ENCODE data around the gene EYS.

Gene EYS

GRCh38 chr6:65707126-65707826 lies at the start of gene EYS:
TSS of gene EYS (minus strand) at chr6:65707226. CDS start at chr6:65495410, 211,816 bp downstream.
- no peak for DNase-seq

- no peak for DNase-seq
Measured at GRCh38 chr6:65746302-65746701, 39.3 kb upstream of the EYS start.

- no peak for DNase-seq
Measured at GRCh38 chr6:65745614-65746013, 38.6 kb upstream of the EYS start.

DNA sequence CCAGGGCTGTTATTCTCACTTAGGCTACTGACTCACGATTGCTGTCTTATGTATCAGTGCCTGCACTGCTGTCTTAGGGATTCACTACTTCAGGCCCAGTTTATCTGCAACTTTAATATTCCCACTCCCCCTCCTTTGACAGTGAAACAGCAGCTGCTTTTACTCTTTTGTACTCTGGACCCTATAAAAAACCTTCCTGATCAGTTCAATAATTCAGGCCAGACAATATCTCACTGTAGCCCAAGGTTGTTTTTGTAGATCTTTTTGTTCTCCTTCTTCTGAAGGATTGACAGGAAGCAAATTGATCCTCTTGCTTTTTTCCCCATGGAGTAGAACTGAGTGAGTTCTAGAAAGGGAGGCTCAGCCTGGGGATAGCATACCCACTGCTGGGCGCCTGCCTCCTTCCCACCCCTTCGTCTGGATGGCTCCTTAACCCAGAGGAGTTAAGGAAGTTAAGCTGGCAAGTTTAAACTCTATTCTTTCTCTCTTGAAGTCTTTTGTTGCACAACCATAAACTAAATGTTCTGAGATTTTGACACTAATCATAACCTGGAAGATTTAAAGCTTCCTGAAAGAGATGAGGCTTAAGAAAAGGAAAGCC lies 22.0 kb upstream of the EYS start:
- DNase-seq = no peak

DNA sequence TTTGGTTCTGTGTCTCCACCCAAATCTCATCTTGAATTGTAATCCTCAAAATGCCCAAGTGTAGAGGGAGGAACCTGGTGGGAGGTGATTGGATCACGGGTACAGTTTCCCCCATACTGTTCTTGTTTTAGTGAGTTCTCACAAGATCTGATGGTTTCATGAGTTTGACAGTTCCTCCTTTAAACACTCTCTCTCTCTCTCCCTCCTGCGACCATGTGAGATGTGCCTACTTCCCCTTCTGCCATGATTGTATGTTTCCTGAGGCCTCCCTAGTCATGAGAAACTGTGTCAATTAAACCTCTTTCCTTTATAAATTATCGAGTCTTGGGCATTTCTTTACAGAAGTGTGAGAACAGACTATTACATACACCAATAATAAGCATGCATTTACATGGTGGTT lies 12.1 kb upstream of the EYS start:
- DNase-seq = no peak

GRCh38 chr6:65711531-65711930 lies 4.5 kb upstream of the EYS start:
- no peak for DNase-seq

DNA sequence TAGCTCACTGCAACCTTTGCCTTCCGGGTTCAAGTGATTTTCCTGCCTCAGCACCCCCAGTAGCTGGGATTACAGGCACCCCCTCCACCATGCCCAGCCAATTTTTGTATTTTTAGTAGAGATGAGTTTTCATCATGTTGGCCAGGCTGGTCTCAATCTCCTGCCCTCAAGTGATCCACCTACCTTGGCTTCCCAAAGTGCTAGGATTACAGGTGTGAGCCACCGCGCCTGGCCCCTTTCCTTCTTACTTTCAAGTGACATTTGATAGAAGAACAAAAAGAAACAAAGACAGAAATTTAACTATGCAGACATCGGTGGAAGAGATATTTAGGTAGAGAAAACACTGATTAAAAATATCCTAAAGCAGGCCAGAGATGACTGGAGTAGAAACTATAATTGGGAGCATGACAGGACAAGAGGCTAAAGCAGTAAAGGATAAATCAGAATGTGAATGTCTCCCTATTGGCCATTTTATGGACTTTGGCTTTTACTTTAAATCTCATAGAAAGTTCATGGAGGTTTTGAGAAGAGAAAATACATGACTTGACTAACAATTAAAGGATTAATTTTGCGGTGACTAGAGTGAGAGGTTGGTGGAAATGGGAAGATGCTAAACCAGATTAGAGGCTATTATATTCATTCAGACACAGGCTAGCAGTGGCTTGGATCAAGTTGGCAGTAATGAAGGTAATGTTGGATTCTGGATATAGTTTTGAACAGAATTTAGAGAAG lies 2.2 kb upstream of the EYS start:
- DNase-seq = no peak

DNA sequence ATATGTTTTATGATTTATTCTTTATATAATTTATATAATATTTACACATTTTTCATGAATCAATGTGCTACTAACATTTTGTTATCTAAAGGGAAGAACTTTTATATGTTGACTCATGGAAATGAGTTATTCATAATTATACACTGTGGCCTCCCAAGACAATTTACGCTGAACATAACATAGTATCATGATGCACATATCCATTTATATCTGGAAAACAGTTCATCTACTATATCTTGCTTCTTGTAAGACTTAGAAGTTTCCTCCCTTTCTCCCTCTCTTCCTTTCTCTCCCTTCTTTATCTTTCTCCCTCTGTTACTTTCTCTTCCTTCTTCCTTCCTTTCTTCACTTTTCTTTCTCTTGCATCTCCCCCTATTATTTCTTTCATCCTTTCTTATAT lies 1.1 kb upstream of the EYS start:
- DNase-seq = no peak

GRCh38 chr6:65706436-65706835 lies 590 bp downstream of the EYS start:
- DNase-seq = no peak

DNA sequence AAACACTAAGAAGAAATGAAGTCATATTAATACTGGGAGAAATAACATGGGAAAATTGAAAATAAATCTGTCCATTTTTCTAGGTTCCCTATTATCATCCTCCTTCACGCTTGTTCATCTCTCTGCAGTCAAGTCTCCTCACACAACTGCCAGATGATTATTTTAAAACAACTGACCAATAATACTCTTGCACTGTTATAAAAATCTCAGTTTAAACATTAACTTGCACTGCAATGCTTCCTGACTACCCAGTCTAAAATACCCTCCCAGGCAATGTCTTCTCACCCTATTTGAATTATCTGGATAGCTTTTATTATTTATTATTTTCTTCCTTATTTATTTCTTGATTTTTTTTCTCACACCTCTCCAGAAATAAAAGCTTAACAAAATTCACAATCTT lies 5.7 kb downstream of the EYS start:
- DNase-seq = no peak

DNA sequence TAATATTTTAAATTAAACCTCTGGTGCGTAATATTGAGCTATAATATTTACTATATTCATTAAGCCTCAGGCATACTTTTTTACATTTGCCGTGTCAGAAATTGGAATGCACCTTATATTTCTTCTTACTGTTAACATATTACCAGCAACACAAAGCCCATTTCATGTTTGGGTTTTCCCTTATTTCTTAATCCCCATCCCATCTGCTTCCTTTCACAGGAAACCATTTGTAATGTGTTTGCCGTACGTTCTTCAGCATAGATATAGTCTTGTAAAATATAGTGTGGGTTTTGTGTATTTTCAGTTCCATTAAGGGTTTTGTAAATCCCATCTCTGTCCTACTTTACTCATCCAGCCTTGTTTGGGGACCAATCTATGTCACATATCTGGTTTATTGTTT lies 6.5 kb downstream of the EYS start:
- DNase-seq = no peak

DNA sequence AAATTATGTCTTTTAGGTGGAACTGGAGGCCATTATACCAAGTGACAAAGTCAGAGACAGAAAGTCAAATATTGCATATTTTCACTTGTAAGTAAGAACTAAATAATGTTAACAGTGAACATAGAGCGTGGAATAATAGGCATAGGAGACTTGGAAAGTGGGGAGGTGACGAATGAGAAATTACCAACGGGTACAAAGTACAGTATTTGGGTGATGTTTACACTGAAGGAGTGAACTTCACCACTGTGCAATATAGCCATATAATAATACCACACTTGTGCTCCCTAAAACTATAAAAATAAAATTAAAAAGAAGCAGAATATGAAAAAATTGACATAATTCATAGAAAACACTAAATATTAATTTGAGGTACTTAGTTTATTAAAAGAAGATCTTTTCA lies 14.9 kb downstream of the EYS start:
- no peak for DNase-seq

DNA sequence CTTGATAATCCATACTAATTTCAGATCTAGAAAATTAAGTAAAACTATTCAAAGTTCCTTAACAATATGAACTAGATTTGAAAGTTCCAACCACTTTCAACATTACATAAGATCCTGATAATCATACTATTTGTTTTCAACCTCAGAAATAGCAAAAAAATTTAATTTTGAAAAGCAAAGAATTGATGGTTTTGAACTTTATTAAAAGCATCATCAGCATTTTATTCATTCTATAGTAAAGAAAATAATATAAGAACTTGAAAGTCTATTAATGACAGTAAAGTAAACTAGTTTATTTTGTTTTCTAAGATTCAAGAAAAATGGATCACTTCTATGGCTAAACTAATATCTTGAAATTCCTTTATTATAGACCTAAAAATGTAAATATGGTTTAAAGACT lies 26.8 kb downstream of the EYS start:
- DNase-seq = no peak

DNA sequence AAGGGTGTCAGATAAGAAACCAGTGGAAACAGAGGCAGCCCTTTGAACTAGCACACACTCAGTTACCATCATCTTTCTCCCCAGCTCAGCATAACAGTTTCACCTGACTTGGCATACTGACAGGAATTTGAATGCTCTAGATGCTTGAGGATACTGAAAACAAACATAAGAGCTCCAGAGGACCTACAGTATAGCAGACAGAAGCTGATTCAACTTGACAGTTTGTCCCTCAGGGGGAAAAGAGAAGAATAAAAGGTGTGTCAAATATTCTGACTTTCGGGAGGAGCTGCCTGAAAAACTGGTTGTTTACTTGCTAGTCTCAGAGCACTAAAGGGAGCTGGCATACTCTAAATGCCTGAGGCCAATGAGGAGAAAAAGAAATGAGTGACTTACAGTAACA lies 35.1 kb downstream of the EYS start:
- DNase-seq = no peak

GRCh38 chr6:65667916-65668656 lies 38.9 kb downstream of the EYS start:
- no peak for DNase-seq

- DNase-seq = no peak
Measured at GRCh38 chr6:65650086-65650485, 56.9 kb downstream of the EYS start.

GRCh38 chr6:65649392-65649791 lies 57.6 kb downstream of the EYS start:
- no peak for DNase-seq

GRCh38 chr6:65646544-65646943 lies 60.5 kb downstream of the EYS start:
- DNase-seq = no peak

DNA sequence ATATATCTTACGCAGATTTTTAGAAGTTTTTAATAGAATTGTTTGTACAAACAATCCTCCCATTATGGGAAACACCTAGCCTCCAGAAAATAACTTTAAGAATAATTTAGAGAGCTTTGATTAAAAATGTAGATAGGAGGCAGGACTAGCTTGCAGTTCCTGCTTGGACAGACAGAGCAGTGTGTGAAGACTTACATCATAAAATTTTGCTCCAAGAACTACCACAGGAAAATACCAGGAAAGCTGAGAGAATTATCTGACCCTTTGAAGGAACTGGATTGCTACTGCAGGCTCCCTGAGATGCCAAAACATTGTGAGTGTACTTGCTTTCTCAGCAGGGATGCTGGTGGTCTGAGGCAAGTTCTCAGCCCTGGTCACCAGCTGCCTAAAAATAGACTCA lies 64.2 kb downstream of the EYS start:
- DNase-seq = no peak

DNA sequence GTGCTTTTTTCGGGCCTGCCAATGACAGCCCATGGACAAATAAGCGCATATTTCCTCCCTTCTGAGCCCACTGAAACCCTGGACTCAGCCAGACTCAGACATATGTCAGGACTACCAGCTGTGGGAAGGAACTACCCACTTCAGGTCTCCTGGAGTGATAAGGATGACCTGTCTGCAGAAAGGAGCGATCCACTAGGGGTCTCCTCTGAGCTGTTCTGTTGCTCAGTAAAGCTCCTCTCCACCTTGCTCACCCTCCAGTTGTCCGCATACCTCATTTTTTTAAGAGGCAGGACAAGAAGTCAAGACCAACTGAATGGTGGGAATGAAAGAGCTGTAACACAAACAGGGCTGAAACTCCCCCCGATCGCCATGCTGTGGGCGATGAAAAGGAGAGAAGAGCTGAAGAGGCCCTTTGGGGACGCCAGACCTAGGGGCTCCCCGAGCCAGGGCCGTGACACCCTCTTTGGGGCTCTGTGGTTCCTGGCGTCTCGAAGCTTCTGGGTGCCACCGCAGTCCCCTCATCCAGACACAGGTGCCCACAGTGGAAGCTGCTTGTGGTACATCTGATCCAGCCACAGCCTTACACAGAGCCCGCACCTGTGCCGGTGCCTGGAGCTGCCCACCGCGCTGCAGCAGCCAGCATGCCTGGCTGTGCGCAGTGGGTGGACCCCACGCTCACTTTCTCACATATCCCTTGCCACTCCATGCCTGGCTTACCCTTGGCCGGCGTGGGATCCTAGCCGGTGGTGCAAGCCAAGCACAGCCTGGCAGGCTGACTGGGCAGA lies 68.8 kb downstream of the EYS start:
- no peak for DNase-seq

DNA sequence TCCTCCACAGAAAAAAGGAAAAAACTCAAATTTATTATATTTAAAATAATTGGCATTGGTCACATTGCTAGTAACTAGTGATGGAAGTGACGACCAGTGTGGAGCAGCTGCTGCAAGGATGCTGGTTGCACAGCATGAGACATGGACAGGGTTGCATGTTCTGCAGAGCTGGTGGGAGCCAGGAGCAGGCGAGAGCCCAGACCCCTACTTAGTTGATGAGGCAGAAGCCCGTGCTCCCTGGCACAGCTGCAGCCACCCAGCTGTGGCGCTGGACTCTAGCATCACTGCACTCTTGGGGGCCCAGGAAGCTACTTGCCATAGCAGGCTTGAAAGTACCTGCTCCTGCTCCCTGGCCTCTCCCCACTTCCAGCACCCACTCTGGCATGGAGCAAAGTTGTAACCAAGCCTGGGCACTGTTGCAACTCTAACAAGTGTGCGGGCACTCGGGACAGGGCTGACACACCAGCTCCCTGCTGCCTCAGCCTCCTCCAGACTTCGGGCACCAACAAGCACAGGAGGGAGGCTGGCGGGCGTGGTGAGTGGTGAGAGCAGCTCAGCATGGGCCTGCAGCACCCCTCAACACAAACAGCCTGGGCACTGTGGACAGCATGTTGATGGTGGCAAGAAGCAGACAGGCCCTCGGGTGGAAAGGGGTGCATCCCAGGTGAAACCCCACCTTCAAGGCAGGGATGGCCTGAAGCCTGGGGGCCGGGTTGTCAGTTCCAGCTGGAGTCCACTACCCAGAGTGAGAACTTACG lies 69.6 kb downstream of the EYS start:
- DNase-seq = no peak

DNA sequence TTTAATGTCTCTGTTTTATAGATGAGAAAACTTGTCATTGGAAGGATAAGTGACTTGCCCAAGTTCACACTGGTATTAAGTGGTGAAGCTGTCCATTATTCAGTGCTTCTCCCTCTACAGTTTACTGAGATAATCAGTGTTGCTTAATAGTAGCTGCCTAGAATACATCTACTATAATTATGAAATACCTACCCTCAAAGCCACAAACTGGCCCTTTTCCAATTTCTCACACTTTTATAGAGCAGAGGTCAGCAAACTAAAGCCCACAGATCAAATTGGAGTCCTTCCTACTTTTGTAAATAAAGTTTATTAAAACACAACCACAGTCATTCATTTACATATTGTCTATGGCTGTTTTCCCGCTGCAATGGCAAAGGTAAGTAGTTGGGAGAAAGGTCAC lies 73.5 kb downstream of the EYS start:
- no peak for DNase-seq

Measured in CD4-positive, alpha-beta T cell treated with Interleukin-12 subunit alpha and Interleukin-12 subunit beta, for 1 hour (primary cell).